ENCODE results near the gene ANKRD36. TPM values are rescaled to one million over a fixed set of nuclear protein-coding genes. Genes with fewer than 3 reads are reported as not detected.
"Not testable (repeated sequence)": the region's sequence is repeated elsewhere in the genome, so short reads cannot be mapped to it uniquely, and the experiment has no call there.

Gene ANKRD36
- polyA plus RNA-seq, 1 donor from 2014 or later, result 9.4 TPM

DNA sequence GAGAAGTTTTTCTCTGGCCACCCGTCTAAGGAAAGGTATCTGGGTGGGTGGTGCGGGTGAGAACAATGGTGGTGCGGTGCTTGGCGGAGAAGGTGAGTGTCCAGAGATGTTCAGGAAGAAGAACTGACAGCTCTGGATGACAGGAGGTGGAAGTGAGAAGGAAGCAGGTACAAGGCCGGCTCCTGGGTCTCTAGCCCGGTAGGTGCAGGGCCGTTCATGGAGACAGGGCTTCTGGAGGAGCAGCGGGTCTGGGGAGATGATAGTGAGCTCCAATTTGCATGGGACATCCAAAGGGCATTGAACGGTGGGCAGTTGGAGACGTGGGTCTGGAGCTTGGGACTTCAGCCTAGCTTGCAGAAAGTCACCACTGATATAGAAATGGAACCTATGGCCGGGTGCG, 17.3 kb upstream of the ANKRD36 start:
- peaks cover 5% of the 10 kb centered on the region for H3K27me3 Mint-ChIP-seq
- peak overlapping the region; percentile 45 to 77 (median 63) for H3K27ac Mint-ChIP-seq
- no peaks in the 10 kb centered on the region for H3K9me3 Mint-ChIP-seq
- peaks cover 8% of the 10 kb centered on the region in 3 donors for H3K4me1 Mint-ChIP-seq
- H3K36me3 Mint-ChIP-seq, result no peaks in the 10 kb centered on the region
- H3K4me3 Mint-ChIP-seq, result peak overlapping the region; percentile 78 to 90 (median 84)

DNA sequence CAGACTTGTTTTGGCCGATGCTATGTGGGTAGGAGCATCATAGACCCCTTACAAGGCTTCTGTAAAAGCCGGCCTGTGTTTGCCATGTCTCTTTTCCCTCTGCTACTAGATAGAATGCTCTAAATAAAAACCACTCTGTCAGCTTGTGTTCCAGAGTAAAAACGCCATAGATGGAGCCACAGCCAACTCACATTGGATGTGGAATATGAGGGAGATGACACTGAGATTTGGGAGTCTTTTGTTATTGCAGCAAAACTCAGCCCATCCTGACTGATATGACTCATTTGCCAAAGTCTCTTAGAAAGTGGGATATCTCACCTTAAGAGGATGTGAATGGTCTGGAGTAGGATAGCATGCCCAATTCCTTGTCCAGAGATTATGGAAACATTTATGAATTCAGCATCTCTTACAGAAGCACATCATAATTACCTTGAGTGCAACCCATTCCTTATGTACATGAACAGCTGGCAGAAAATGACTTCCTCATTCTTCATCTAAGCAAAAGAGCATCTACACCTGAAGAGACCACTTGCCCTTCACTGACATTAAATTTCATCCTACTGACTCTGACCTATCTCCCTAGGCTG, 14.1 kb upstream of the ANKRD36 start:
- H3K9me3 Mint-ChIP-seq, H3K4me1 Mint-ChIP-seq, H3K27ac Mint-ChIP-seq, H3K36me3 Mint-ChIP-seq, H3K27me3 Mint-ChIP-seq, H3K4me3 Mint-ChIP-seq: not testable (repeated sequence)

DNA sequence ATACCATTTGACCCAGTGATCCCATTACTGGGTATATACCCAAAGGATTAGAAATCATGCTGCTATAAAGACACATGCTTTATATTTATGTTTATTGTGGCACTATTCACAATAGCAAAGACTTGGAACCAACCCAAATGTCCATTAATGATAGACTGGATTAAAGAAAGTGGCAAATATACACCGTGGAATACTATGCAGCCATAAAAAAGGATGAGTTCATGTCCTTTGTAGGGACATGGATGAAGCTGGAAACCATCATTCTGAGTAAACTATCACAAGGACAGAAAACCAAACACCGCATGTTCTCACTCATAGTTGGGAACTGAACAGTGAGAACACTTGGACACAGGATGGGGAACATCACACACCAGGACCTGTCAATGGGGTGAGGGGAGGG, 6.1 kb upstream of the ANKRD36 start:
- H3K36me3 Mint-ChIP-seq, H3K27me3 Mint-ChIP-seq, H3K4me1 Mint-ChIP-seq, H3K4me3 Mint-ChIP-seq, H3K9me3 Mint-ChIP-seq, H3K27ac Mint-ChIP-seq: not testable (repeated sequence)

DNA sequence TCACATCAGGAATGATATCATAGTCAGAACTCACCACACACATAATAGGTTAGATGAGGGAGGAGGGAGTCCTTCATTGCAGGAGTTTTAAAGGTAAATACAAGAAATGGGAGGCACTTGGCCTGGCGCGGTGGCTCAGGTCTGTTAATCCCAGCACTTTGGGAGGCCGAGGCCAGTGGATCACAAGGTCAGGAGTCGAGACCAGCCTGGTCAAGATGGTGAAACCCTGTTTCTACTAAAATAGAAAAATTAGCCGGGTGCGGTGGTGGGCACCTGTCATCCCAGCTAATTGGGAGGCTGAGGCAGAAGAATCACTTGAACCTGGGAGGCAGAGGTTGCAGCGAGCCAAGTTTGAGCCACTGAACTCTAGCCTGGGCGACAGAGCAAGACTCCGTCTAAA, 1.7 kb upstream of the ANKRD36 start:
- not testable (repeated sequence) for H3K27me3 Mint-ChIP-seq, H3K9me3 Mint-ChIP-seq, H3K36me3 Mint-ChIP-seq, H3K4me1 Mint-ChIP-seq, H3K27ac Mint-ChIP-seq
- H3K4me3 Mint-ChIP-seq, result peak overlapping the region in 1 of 4 donors; percentile 56

DNA sequence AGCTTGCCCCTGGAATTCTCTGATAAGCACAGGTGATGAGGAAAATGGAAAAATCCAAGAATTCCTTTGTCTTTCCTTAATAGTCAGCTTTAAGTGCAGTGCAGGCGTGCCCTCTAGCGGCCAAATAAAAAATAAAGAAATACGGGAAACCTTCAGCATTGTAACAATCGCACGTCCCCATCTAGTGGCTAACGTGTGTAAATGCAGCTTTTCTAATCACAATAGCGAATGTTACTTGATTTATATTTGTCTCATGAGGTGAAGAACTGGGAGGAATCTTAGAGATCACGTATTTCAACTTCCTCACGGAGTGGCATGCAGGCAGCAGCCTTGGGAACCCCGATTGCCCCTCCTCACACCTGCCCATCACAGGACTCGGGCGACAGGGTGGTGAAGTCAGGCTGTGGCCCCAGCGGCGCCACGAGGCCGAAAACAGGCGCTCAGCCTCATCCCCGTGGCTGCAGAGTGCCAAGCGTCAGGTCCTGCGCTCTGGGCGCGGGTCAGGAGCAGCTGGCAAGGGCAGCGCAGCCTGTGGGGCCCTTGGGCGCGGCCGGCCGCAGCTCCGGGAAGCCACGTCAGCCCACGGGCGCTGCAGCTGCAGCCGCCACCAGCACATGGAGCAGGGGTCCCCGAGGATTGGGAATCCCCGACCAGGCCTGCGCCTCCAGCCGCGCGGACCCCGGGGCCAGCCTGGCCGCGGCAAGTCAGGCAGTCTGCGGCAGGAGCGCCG, 468 bp upstream of the ANKRD36 start:
- H3K4me1 Mint-ChIP-seq, H3K36me3 Mint-ChIP-seq, H3K9me3 Mint-ChIP-seq, H3K27me3 Mint-ChIP-seq: not testable (repeated sequence)
- Mint-ChIP-seq H3K4me3 (peak overlapping the region; percentile 95 to 98 (median 97)), H3K27ac (peak overlapping the region; percentile 24 to 93 (median 49))

DNA sequence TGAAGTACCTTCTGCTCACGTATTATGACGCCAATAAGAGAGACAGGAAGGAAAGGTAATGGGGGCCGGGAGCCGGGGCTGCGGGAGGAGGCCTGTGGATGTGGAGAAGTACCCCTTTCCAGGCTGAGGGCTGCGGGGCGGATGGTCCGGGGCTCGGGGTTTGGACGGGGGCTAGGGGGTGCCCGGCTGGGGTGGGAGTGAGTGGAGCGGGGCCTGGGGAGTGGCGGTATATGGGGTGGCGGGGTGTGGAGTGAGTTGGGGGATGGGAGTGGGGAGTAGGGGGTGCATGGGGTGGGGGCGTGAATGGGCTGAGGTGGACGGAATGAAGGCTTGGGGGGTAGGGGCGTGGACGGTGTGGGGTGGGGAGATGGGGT, 916 bp downstream of the ANKRD36 start:
- peak overlapping the region; percentile 93 to 99 (median 94) for H3K27ac Mint-ChIP-seq
- not testable (repeated sequence) for H3K36me3 Mint-ChIP-seq

DNA sequence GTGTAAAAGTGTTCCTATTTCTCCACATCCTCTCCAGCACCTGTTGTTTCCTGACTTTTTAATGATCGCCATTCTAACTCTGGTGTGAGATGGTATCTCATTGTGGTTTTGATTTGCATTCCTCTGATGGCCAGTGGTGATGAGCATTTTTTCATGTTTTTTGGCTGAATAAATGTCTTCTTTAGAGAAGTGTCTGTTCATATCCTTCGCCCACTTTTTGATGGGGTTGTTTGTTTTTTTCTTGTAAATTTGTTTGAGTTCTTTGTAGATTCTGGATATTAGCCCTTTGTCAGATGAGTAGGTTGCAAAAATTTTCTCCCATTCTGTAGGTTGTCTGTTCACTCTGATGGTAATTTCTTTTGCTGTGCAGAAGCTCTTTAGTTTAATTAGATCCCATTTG, 16.1 kb downstream of the ANKRD36 start:
- not testable (repeated sequence) for H3K36me3 Mint-ChIP-seq, H3K4me1 Mint-ChIP-seq, H3K27ac Mint-ChIP-seq, H3K9me3 Mint-ChIP-seq, H3K27me3 Mint-ChIP-seq, H3K4me3 Mint-ChIP-seq

More for the DNA sequence above, 916 bp downstream of the ANKRD36 start:
- H3K4me3 Mint-ChIP-seq, result peak overlapping the region; percentile 98 to 100 (median 98)
- H3K4me1 Mint-ChIP-seq, H3K9me3 Mint-ChIP-seq, H3K27me3 Mint-ChIP-seq: not testable (repeated sequence)

DNA sequence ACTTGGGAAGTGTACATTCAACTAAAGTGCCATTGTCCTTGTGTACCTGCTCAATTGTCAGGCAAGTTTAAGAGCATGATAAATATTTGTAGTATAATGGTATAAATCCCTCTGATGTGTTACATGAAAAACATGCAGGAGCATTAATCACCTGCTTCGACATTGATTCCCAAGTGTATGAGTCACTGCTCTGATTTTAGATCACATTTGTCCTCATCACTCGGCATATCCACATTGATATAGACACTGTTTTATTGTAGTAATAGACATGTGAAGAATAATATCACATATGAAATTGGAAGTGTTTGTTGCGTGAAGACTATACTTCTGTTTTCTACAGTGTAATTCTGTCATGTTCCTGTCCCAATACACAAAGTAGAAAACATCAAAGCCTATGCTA, 31.1 kb downstream of the ANKRD36 start:
- not testable (repeated sequence) for H3K4me1 Mint-ChIP-seq, H3K27ac Mint-ChIP-seq, H3K27me3 Mint-ChIP-seq, H3K9me3 Mint-ChIP-seq, H3K36me3 Mint-ChIP-seq, H3K4me3 Mint-ChIP-seq

DNA sequence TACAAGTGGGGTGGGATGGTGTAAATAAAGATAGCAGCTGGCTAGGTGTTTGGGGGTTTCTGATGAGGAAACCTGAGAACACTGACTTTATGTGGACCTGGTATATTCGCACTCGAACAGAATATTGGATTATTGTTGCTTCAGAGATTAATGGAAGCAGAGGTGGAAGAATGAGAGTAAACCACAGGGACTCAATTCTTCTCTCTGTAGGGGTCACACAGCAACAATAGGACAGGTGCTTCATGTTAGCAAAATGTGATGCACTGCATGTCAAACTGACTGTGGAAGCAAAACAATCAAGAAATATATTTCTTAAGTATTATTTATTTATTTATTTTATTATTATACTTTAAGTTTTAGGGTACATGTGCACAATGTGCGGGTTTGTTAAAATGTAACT, 53.6 kb downstream of the ANKRD36 start:
- peaks cover 16% of the 10 kb centered on the region for H3K36me3 Mint-ChIP-seq
- H3K9me3 Mint-ChIP-seq, H3K27ac Mint-ChIP-seq, H3K4me3 Mint-ChIP-seq, H3K27me3 Mint-ChIP-seq, H3K4me1 Mint-ChIP-seq: not testable (repeated sequence)

DNA sequence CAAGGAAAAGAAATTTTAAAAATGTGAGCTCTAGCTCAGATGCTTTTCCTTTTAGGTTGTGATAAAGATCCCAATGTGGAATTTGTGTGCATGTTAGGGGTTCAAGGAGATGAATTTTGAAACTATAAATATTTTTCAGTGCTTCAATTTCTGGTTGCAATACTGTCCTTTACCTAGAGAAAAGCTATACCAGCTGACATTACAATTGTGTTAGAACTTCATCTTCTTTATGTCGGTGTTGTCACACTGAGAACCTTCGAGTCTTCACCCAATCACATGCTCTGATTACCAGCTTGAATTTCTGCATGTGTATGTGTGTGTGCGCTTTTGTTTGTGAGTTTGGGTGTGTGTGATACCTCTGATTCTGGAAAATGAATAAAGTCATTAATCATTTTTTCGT, 55.0 kb downstream of the ANKRD36 start:
- peaks cover 16% of the 10 kb centered on the region for H3K36me3 Mint-ChIP-seq
- H3K4me1 Mint-ChIP-seq, H3K27me3 Mint-ChIP-seq, H3K27ac Mint-ChIP-seq, H3K9me3 Mint-ChIP-seq, H3K4me3 Mint-ChIP-seq: not testable (repeated sequence)

DNA sequence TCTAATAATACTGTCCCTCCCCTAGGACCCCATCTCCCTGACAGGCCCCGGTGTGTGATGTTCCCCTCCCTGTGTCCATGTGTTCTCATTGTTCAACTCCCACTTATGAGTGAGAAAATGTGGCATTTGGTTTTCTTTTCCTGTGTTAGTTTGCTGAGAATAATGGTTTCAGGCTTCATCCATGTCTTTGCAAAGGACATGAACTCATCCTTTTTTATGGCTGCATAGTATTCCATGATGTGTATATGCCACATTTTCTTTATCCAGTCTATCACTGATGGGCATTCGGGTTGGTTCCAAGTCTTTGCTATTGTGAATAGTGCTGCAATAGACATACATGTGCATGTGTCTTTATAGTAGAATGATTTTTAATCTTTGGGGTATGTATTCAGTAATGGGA, 55.6 kb downstream of the ANKRD36 start:
- not testable (repeated sequence) for H3K4me1 Mint-ChIP-seq, H3K27me3 Mint-ChIP-seq, H3K27ac Mint-ChIP-seq, H3K9me3 Mint-ChIP-seq
- Mint-ChIP-seq H3K36me3 (peaks cover 18% of the 10 kb centered on the region), H3K4me3 (peak overlapping the region in 1 of 4 donors; percentile 43)

DNA sequence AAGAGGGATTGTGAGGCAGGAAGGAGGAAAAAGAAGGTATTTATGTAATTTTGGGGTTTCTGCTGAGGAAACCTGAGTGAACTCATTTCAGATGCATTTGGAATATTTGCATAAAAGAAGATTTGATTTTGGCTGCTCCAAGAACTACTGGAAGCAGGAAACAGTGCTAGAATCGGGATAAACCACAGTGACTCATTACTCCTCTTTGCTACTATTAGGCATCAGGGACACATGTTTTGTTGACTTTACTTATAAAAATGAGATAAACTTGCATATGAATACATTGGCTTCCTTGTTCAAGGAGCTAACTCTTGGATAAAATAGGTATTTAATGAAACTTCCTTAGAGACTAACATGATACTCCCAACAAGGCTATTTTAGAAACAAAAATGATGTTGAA, 67.4 kb downstream of the ANKRD36 start:
- H3K27me3 Mint-ChIP-seq, H3K27ac Mint-ChIP-seq, H3K9me3 Mint-ChIP-seq, H3K4me1 Mint-ChIP-seq, H3K36me3 Mint-ChIP-seq, H3K4me3 Mint-ChIP-seq: not testable (repeated sequence)

DNA sequence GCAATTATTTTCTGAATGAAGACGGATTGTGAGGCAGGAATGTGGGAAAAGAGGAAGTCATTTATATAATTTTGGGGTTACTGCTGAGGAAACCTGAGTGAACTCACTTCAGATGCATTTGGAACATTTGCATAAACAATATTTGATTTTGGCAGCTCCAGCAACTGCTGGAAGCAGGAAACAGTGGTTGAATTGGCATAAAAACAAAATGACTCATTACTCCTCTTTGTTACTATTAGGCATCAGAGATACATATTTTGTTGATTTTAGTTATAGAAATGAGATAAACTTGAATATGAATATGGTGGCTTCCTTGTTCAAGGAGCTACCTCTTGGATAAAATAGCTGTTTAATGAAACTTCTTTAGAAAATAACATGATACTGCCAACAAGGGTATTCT, 82.4 kb downstream of the ANKRD36 start:
- Mint-ChIP-seq H3K36me3 (peaks cover 13% of the 10 kb centered on the region), H3K27ac (peak overlapping the region in 1 of 3 donors; percentile 42), H3K4me1 (peaks cover 5 to 12% (median 10%) of the 10 kb centered on the region in 3 donors)
- not testable (repeated sequence) for H3K27me3 Mint-ChIP-seq, H3K4me3 Mint-ChIP-seq, H3K9me3 Mint-ChIP-seq

DNA sequence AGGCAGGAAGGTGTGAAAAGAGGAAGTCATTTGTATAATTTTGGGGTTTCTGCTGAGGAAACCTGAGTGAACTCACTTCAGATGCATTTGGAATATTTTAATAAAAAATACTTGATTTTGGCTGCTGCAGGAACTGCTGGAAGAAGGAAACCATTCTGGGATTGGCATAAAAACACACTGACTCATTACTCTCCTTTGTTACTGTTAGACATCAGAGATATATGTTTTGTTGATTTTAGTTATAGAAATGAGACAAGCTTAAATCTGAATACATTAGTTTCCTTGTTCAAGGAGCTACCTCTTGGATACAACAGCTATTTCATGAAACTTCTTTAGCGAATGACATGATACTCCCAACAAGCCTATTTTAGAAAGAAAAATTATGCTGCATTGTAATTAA, 84.3 kb downstream of the ANKRD36 start:
- peaks cover 5 to 12% (median 10%) of the 10 kb centered on the region in 3 donors for H3K4me1 Mint-ChIP-seq
- H3K4me3 Mint-ChIP-seq, H3K9me3 Mint-ChIP-seq, H3K27ac Mint-ChIP-seq, H3K27me3 Mint-ChIP-seq: not testable (repeated sequence)
- peaks cover 13% of the 10 kb centered on the region for H3K36me3 Mint-ChIP-seq

DNA sequence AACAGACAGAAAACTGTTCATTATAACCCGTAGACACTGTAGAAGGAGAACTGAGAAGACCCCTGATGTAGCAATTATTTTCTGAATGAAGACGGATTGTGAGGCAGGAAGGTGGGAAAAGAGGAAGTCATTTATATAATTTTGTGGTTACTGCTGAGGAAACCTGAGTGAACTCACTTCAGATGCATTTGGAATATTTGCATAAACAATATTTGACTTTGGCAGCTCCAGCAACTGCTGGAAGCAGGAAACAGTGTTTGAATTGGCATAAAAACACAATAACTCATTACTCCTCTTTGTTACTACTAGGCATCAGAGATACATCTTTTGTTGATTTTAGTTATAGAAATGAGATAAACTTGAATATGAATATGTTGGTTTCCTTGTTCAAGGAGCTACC, 87.9 kb downstream of the ANKRD36 start:
- not testable (repeated sequence) for H3K9me3 Mint-ChIP-seq, H3K27ac Mint-ChIP-seq, H3K4me1 Mint-ChIP-seq, H3K4me3 Mint-ChIP-seq, H3K36me3 Mint-ChIP-seq, H3K27me3 Mint-ChIP-seq

DNA sequence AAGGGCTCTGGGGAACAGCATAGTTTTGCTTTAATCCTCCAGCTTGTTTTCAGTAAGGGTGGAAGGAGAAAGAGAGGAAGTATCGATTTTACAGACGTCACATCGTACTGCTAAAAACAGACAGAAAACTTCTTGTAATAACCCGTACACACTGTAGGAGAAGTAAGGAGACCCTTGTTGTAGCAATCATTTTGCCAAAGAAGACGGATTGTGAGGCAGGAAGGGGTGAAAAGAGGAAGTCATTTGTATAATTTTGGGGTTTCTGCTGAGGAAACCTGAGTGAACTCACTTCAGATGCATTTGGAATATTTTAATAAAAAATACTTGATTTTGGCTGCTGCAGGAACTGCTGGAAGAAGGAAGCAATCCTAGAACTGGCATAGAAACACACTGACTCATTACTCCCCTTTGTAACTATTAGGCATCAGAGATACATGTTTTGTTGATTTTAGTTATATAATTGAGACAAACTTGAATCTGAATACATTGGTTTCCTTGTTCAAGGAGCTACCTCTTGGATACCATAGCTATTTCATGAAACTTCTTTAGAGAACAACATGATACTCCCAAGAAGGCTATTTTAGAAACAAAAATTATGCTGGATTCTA, 89.8 kb downstream of the ANKRD36 start:
- H3K27ac Mint-ChIP-seq, H3K9me3 Mint-ChIP-seq, H3K4me1 Mint-ChIP-seq, H3K27me3 Mint-ChIP-seq, H3K36me3 Mint-ChIP-seq, H3K4me3 Mint-ChIP-seq: not testable (repeated sequence)
